ENCODE data around the gene CCDC159.
"Not testable (repeated sequence)": the region's sequence is repeated elsewhere in the genome, so short reads cannot be mapped to it uniquely, and the experiment has no call there.

Gene CCDC159

GRCh38 chr19:11367528-11367927 lies 21.2 kb downstream of the CCDC159 start:
- DNase-seq (ENCODE audit: low read depth in 2 of 2) = no peak

- no peak for DNase-seq (ENCODE audit: low read depth in 2 of 2)
Observed at GRCh38 chr19:11370744-11371143, 24.4 kb downstream of the CCDC159 start.

- no peak for DNase-seq (ENCODE audit: low read depth in 2 of 2)
Observed at GRCh38 chr19:11373166-11373884, 27.0 kb downstream of the CCDC159 start.

GRCh38 chr19:11373885-11374432 lies 27.6 kb downstream of the CCDC159 start:
- DNase-seq (ENCODE audit: low read depth in 2 of 2) = no peak

DNA sequence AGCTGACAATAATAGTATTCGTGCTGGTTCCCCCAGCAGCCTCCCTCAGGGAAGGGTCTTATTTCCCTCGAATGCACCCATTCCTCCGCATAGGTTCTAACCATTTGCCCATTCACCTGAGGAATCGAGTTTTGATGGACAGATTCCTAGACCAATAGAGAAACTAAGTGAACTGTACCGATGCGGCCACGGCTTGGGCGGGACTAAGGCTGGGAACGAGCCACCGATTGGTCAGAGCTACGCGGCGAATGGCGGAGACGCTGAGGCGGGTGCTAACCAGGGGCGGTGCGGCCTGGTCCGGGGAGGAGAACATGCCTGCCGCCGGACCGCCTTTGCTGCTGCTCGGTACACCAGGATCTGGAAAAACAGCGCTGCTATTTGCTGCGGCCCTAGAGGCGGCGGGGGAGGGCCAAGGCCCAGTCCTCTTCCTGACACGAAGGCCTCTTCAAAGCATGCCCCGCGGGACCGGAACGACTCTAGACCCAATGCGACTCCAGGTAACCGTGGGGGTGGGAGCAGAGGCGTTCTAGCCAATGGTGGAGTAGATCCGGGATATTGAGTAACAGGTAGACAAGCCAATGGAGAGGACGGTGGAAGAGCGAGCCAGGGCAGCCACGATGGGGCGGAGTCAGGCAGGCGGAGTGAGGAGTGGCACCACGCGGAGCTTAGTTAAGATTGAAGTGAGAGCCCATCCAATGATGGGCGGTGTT lies 28.3 kb downstream of the CCDC159 start, which contains the start of gene SWSAP1:
TSS of gene SWSAP1 (plus strand) at position 234 of the 710 bp plus-strand sequence. CDS start at position 249, 15 bp downstream.
- DNase-seq (ENCODE audit: low read depth in 2 of 2) = peak; percentile 90 to 93

DNA sequence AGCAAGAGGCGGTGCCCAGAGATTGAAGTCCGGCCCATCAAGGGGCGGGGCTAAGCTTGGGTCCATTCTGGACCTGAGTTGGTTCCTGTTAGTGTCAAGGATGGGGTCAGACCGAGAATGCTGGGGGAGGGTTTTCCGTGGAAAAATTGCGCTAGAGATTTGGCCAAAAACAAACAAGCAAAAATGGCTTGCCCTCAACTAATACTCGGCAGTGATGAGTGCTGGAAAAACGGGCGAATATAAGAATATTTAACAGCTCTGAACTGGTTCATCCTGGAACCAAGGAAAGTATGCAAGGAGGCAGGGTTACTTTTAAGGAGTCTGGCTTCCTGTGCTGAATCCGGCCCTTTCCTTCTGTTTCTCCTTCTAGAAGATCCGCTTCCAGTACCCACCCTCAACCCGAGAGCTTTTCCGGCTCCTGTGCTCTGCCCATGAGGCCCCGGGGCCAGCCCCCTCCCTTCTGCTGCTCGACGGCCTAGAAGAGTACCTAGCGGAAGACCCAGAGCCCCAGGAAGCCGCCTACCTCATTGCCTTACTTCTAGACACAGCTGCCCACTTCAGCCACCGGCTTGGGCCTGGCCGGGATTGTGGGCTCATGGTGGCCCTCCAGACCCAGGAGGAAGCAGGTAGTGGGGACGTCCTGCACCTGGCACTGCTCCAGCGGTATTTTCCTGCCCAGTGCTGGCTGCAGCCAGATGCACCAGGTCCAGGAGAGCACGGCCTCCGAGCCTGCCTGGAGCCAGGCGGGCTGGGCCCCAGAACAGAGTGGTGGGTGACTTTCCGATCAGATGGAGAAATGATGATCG lies 29.0 kb downstream of the CCDC159 start:
- DNase-seq (ENCODE audit: low read depth in 2 of 2) = peak; percentile 35 to 53

GRCh38 chr19:11377237-11377636 lies 30.9 kb downstream of the CCDC159 start:
- no peak for DNase-seq (ENCODE audit: low read depth in 2 of 2)

- DNase-seq (ENCODE audit: low read depth in 2 of 2) = no peak
Observed at GRCh38 chr19:11377756-11378155, 31.4 kb downstream of the CCDC159 start.

DNA sequence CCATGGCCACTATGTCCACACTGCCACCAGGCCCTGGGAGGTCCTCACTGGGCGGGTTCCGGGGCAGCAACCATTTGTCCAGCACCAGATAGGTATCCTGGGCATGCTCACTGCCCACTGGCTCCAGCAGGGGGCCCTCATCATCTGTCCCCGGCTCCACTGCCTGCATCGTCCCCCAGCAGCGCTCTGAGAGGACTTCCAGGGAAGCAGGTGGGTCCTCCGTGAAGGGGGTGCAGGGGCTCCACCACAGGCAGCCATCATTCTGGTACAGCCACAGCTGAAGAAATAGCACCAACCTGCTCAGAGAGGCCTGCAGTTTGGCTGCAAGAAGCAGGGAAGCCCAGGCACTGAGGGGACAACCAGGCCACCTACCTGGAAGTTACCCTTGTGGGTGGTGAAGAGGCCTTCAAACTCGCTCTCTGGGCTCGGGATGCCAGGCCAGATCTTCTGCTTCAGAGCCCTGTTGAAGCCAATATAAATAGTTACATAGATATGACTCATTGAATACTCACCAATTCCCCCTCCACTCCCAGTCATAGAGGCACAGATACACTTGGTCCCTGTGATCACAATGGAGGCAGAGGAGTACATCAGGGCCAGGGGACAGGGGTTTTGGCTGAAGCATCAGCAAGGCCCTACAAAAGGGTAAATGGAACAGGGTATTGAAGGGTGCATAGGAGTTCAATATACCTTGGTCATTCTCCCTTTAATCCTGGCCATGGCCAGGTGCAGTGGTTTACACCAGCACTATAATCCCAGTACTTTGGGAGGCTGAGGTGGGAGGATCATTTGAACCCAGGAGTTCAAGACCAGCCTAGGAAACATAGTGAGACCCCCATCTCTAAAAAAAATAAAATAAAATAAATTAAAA lies 32.2 kb downstream of the CCDC159 start:
- no peak for DNase-seq (ENCODE audit: low read depth in 2 of 2)

DNA sequence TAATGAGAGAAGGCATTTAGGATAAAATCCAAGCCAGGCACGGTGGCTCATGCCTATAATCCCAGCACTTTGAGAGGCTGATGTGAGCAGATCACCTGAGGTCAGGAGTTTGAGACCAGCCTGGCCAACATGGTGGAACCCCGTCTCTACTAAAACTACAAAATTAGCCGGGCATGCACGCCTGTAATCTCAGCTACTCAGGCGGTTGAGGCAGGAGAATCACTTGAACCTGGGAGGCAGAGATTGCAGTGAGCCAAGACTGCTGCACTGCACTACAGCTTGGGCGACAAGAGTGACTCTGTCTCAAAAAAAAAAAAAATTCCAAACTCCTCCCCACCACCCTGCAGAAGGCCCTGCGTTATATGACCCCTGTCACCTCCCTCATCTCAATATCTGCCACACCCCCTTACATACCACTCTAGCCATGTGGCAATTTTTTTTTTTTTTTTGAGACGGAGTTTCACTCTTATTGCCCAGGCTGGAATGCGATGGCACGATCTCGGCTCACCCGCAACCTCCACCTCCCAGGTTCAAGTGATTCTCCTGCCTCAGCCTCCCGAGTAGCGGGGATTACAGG lies 33.0 kb downstream of the CCDC159 start:
- DNase-seq (ENCODE audit: low read depth in 2 of 2) = not testable (repeated sequence)

DNA sequence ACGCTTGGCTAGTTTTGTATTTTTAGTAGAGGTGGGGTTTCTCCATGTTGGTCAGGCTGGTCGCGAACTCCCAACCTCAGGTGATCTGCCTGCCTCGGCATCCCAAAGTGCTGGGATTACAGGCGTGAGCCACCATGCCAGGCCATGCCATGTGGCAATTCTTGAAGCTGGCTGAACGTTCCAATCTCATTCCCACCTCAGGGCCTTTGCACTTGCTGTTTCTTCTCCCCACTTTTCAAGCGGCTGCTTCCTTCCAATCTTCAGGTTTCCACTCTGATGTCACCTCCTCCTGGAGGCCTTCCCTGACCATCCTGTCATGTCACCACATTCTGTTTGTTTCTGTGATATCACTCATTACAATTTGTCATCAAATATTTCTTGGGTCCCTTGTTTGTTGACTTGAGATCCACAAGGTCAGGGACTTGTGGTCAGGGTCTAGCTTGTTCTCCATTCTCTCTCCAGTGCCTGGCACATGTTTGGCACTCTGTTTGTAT lies 33.6 kb downstream of the CCDC159 start:
- no peak for DNase-seq (ENCODE audit: low read depth in 2 of 2)

DNA sequence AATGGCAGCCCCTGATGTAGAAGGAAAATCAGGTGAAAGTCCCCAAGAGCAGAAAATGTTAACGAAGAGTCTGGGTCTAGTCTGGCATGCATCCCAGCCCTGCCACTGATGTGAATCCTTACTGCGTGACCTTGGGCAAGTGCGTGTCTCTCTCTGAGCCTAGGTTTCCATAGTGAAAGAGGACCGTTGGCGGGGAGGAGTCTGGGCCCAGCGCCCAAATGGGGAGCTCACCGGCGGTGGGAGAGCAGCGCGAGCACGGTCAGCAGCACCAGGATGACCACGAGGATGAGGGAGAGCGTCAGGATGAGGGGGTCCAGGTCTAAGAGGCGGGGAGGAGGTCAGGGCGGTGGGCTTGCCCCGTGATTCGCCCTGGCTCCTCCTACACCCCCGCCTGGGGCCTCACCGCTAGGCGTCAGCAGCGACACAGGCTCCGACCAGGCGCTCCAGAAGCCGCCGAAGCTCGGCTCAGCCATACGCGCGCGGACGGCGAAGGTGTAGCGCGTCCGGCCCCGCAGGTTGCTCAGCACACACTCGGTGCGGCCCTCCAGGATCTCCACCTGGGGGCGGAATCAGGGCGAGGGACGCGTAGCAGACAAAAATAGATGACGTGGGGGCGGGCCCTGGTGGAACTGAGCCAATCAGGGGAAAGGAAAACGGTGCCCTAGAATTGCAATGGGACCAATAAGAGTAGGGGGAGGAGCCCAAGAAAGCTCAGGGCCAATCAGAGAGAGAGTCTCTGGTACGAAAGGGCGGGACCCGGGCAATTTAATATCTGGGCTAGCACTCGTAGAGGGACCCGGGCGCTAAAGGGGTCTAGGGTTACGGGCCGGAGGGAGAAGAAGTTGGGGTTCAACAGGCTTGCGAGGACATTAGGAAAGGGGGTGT lies 34.6 kb downstream of the CCDC159 start:
- peak; percentile 88 to 92 for DNase-seq (ENCODE audit: low read depth in 2 of 2)

DNA sequence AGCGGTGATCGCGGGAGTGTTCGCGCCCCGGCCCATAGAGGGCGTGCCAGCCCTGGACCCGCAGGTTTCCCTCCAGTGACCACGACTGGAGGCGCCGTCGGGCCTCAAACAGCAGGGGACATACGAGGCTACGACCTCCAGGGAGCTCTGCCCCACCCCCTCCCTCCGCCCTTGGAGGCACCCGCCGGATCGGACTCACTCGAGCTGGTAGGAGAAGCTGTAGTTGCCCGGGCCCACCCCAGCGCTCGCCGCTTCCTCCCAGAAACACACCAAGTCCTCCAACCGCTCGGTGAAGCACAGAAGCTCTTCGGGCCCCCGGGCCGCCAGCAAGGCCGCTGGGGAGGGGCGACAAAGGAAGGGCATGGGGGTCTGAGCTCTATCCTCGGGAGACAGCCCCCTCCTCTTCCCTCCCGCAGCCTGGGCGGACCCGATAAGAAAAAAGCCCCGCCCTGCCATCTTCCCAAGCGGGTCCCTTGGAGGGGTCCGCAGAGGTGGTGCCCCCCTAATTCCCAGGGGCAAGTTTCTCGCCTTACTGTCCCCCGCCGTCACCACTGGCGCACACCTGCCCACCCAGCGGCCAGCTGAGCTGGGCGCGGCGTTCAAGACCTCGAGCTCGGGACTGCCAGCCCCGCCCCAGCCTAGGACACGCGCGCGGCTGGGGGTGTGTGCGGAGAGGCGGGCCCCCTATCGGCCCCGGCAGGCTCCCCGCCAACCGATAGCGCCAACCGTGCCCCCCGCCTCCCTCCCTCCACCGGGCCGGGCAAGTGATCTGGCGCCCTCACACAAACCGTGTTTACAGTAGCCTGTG lies 36.8 kb downstream of the CCDC159 start:
- DNase-seq (ENCODE audit: low read depth in 2 of 2) = no peak

DNA sequence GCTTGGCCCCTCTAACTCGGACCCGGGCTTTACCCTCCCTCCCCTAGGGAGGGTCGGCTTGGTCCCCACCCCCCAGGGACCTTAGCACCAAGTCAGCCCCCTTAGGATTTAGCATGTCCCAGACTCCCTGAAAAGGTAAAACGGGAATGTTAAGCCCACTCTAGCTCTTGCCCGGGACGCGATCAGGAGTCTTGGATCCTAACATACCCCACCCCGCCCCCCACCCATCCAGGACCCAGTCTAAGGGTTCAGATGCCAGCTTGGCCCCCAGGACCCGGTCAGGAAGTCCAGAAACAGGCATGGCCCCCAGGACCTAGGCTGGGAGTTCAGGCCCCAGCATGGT lies 37.4 kb downstream of the CCDC159 start:
- no peak for DNase-seq (ENCODE audit: low read depth in 2 of 2)

DNA sequence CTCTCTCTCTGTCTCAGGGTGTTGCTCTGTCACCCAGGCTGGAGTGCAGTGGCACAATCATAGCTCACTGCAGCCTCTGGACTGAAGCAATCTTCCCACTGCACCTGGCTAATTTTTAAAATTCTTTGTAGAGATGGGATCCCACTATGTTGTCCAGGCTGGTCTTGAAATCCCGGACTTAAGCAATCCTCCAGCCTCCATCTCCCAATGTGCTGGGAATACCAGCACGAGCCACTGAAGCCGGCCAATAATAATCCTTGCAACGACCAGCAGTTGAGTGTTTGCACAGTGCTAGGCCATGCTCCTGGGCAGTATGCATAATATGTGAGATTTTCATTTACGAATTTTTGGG lies 38.4 kb downstream of the CCDC159 start:
- no peak for DNase-seq (ENCODE audit: low read depth in 2 of 2)

DNA sequence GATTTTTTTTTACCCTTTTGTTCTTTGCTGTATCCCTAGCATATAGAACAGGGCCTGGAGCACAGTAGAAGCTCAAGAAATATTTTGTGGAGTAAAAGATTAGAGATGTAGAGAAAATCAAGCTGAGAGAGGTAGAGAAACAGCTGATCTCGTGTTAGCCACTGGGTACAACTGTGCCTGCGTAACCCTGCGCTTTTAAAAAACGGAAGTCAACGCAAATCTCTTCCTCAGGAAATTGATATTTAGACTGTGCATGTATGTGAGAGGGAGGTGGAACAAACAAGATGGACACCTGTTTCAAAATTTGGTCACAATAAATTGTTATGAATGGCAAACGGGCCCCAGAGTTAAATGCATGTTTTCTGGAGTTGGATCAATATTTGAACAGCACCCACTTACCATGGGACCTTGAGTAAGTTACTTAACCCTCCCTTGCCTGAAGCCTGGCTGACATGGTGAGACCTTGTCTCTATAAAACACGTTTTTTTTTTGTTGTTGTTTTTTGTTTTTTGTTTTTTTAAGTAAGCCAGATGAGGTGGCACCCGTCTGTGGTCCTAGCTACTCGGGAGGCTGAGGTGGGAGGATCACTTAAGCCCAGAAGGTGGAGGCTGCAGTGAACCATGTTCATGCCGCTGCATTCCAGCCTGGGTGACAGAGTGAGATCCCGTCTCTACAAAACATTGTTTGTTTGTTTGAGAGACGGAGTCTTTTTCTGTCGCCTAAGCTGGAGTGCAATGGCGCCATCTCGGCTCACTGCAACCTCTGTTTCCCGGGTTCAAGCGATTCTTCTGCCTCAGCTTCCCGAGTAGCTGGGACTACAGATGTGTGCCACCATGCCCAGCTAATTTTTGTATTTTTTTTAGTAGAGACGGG lies 41.1 kb downstream of the CCDC159 start:
- no peak for DNase-seq (ENCODE audit: low read depth in 2 of 2)

DNA sequence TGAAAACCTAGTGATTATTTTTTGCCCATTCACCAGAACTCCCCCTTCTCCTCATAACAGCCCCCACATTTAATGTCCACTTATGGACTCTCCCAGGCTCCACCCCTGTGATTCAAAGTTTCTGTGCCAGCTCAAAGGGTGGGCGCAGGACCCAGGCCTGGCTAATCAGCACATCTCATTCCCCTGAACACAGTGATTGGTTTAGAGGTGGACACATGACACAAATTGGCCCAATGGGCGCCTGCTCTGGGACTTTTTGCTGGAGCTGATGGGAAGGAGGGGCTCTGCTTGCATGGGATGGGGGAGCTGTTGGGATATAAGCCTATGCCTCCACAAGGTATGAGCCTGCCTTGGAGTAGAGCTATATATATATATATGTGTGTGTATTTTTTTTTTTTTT lies 44.0 kb downstream of the CCDC159 start:
- no peak for DNase-seq (ENCODE audit: low read depth in 2 of 2)
